ENCODE data around the gene ARSB.

DNA sequence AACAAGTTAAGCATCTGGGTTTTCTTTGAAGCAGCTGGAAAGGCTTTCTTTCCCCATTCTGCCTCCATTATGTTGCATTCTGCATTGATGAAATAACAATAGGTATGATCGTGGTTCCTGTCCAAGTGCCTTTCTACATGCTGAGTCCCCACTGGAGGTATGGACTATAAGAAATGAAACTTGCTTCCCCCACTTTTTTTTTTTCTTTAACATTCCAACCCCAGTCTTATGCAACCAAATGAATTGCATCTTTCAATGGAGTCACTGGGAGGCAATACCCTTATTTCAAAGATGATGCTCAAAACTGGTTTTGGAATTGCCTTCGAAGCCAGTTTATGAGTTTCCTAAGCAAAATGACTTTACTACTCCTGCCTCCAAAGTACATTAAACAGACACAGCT, 58.9 kb downstream of the ARSB start:
- TF ChIP-seq EZH2 (IDR thresholded peaks at IDR 0.05; ENCODE audit: low read depth): no peak
- TF ChIP-seq, protein P1, sequence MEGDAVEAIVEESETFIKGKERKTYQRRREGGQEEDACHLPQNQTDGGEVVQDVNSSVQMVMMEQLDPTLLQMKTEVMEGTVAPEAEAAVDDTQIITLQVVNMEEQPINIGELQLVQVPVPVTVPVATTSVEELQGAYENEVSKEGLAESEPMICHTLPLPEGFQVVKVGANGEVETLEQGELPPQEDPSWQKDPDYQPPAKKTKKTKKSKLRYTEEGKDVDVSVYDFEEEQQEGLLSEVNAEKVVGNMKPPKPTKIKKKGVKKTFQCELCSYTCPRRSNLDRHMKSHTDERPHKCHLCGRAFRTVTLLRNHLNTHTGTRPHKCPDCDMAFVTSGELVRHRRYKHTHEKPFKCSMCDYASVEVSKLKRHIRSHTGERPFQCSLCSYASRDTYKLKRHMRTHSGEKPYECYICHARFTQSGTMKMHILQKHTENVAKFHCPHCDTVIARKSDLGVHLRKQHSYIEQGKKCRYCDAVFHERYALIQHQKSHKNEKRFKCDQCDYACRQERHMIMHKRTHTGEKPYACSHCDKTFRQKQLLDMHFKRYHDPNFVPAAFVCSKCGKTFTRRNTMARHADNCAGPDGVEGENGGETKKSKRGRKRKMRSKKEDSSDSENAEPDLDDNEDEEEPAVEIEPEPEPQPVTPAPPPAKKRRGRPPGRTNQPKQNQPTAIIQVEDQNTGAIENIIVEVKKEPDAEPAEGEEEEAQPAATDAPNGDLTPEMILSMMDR (conservative IDR thresholded peaks at IDR 0.05): no peak

All from PC-9 (cell line).